OCI-LY7 (cell line): ENCODE results near the gene ARAF. TPM values are rescaled to one million over a fixed set of nuclear protein-coding genes. Genes with fewer than 3 reads are reported as not detected.

ENCODE experiments used
- BruUV-seq: library from RNA; stranded (reverse); fragments of 400-500 nt; replicated peaks from 2 replicates; lab custom pipeline; 2021; lab: Mats Ljungman, UMichigan
- CTCF ChIA-PET: fragments of 300-600 bp; sonication (Branson Sonifier 250); formaldehyde crosslinking; loops from one replicate; lab custom pipeline; 2022; ENCODE audit warnings: antibody characterized with exemption; ENCODE audit not compliant: unreplicated experiment; lab: Charles Lee
- POLR2A ChIA-PET: fragments of 300-600 bp; sonication (Branson Sonifier 250); formaldehyde crosslinking; loops from one replicate; lab custom pipeline; 2022; ENCODE audit warnings: antibody characterized with exemption; lab: Charles Lee
- DNase-seq: peaks from one replicate; pipeline ENCODE4 v3.0.0-alpha.2; 2015; ENCODE audit warnings: low spot score
- H2AFZ ChIP-seq: fragments of 200-600 bp; sonication (generic), shearing (Covaris generic); 2 replicates; pipeline ENCODE4 v1.6.1; 2014; ENCODE audit warnings: mild to moderate bottlenecking, antibody characterized with exemption, low read length, moderate library complexity
- H3K27ac ChIP-seq: fragments of 200-600 bp; sonication (generic); 2 replicates; pipeline ENCODE4 v1.5.1; 2014; ENCODE audit warnings: mixed run types, low read depth, mild to moderate bottlenecking, moderate library complexity, low read length, inconsistent platforms; ENCODE audit not compliant: poor library complexity, severe bottlenecking
- H3K36me3 ChIP-seq: fragments of 200-600 bp; sonication (generic); 2 replicates; pipeline ENCODE4 v1.6.1; 2014; ENCODE audit warnings: mild to moderate bottlenecking, antibody characterized with exemption, low read length, moderate library complexity, mixed read lengths; ENCODE audit not compliant: insufficient read depth
- H3K4me1 ChIP-seq: fragments of 200-600 bp; sonication (generic); 2 replicates; pipeline ENCODE4 v1.5.1; 2014; ENCODE audit warnings: mild to moderate bottlenecking, low read length; ENCODE audit not compliant: insufficient read depth, poor library complexity, severe bottlenecking
- H3K4me2 ChIP-seq: fragments of 200-600 bp; sonication (generic); 2 replicates; pipeline ENCODE4 v1.6.1; 2014; ENCODE audit warnings: mild to moderate bottlenecking, low read length
- H3K4me3 ChIP-seq: fragments of 200-600 bp; sonication (generic); 2 replicates; pipeline ENCODE4 v1.5.1; 2014; ENCODE audit warnings: mild to moderate bottlenecking, low read depth, low read length; ENCODE audit not compliant: poor library complexity, severe bottlenecking
- H3K79me2 ChIP-seq: fragments of 200-600 bp; sonication (generic); 2 replicates; pipeline ENCODE4 v1.6.1; 2016; ENCODE audit warnings: low read depth, mild to moderate bottlenecking, low read length, moderate library complexity, mixed read lengths; ENCODE audit not compliant: insufficient read depth
- H3K9me2 ChIP-seq: fragments of 200-600 bp; sonication (generic); 2 replicates; pipeline ENCODE4 v1.6.1; 2016; ENCODE audit warnings: mild to moderate bottlenecking, low read length, mixed read lengths; ENCODE audit not compliant: insufficient read depth
- H3K9me3 ChIP-seq: fragments of 200-600 bp; sonication (generic); 2 replicates; pipeline ENCODE4 v1.6.1; 2014; ENCODE audit warnings: mild to moderate bottlenecking, mixed run types, low read length, mixed read lengths
- H4K20me1 ChIP-seq: fragments of 200-600 bp; sonication (generic); 2 replicates; pipeline ENCODE4 v1.6.1; 2014; ENCODE audit warnings: mild to moderate bottlenecking, antibody characterized with exemption, low read length, moderate library complexity, mixed read lengths; ENCODE audit not compliant: insufficient read depth
- EZH2phosphoT487 ChIP-seq: fragments of 200-600 bp; sonication (generic); IDR thresholded peaks from 2 replicates; pipeline ENCODE4 v1.6.1; 2018; ENCODE audit warnings: low read depth, borderline replicate concordance, mild to moderate bottlenecking, mixed run types, antibody characterized with exemption, low read length, moderate library complexity, mixed read lengths
- intact Hi-C: fragments of 100-400 bp; cut with micrococcal nuclease; formaldehyde crosslinking; loops from one replicate; pipeline ENCODE4 v1.10.0; 2022; ENCODE audit not compliant: unreplicated experiment
- total RNA-seq, 2 experiments: library from RNA; depleted of rRNA in 1 of 2; stranded (reverse); fragments of >200 nt in 1 of 2; shearing (Covaris generic) in 1 of 2; gene quantifications; 2 replicates each; pipeline ENCODE4 v1.2.3, GENCODE V29; 2014 to 2022
- TF ChIP-seq, protein P1 (sequence below): fragments of 200-600 bp; sonication (generic); conservative IDR thresholded peaks from 2 replicates; pipeline ENCODE4 v1.5.1; 2014; ENCODE audit warnings: mild to moderate bottlenecking, antibody characterized with exemption, low read length, moderate library complexity, mixed read lengths

The ARAF gene
- total RNA-seq, 2 experiments from 2014 or later, result 28.9 to 52.4 TPM

DNA sequence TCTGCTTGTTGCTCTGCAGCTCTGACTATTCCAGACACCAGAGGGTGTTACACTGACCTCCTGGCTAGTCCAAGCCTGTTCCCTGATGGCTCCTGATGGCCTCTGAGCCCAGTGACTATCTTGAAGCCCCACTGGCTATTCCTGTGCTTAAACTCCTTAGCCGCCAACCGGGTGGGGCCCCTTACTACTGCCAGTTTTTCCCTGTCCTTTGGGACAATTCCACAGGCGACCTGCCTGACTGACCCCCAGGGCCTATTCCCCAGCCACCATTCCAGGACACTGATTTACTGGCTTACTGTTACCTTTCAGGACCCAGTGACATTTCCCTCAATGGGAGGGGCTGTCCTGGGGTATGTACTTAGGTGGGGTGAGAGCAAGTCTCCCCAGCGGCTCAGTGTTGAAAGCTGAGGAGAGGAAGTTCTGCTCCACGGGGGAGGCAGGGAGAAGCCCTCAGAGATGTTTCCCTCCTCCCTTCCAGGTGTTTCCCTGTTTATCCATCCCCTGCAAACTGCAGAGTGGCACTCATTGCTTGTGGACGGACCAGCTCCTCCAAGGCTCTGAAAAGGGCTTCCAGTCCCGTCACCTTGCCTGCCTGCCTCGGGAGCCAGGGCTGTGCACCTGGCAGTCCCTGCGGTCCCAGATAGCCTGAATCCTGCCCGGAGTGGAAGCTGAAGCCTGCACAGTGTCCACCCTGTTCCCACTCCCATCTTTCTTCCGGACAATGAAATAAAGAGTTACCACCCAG lies 25.2 kb downstream of the ARAF start:
- no peak overlapping the region for H3K27ac ChIP-seq
- intact Hi-C loops, result no loop called here
- H2AFZ ChIP-seq, result no peak overlapping the region
- no peaks in the 10 kb centered on the region for H3K4me1 ChIP-seq
- POLR2A ChIA-PET, result no interaction called here
- H3K9me2 ChIP-seq, result no peaks in the 10 kb centered on the region
- no peaks in the 10 kb centered on the region for H3K9me3 ChIP-seq
- no peaks in the 10 kb centered on the region for H3K36me3 ChIP-seq
- TF ChIP-seq, protein P1, sequence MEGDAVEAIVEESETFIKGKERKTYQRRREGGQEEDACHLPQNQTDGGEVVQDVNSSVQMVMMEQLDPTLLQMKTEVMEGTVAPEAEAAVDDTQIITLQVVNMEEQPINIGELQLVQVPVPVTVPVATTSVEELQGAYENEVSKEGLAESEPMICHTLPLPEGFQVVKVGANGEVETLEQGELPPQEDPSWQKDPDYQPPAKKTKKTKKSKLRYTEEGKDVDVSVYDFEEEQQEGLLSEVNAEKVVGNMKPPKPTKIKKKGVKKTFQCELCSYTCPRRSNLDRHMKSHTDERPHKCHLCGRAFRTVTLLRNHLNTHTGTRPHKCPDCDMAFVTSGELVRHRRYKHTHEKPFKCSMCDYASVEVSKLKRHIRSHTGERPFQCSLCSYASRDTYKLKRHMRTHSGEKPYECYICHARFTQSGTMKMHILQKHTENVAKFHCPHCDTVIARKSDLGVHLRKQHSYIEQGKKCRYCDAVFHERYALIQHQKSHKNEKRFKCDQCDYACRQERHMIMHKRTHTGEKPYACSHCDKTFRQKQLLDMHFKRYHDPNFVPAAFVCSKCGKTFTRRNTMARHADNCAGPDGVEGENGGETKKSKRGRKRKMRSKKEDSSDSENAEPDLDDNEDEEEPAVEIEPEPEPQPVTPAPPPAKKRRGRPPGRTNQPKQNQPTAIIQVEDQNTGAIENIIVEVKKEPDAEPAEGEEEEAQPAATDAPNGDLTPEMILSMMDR, result no peak
- TF ChIP-seq EZH2phosphoT487, result no peak
- no TSS peak for BruUV-seq
- no peak for DNase-seq
- CTCF ChIA-PET, result interaction anchor here (0.5 kb wide), 1 partner anchor 104 kb away, joined by 4 read pairs; no protein-coding TSS in a partner anchor
- H3K4me3 ChIP-seq, result no peak overlapping the region
- no peaks in the 10 kb centered on the region for H4K20me1 ChIP-seq
- H3K79me2 ChIP-seq, result no peaks in the 10 kb centered on the region
- H3K4me2 ChIP-seq, result no peak overlapping the region

- POLR2A ChIA-PET, result no interaction called here
- DNase-seq, result no peak
Observed at GRCh38 chrX:47587091-47587891, 26.3 kb downstream of the ARAF start.

More at GRCh38 chrX:47587091-47587891, 26.3 kb downstream of the ARAF start:
- H2AFZ ChIP-seq, result no peak overlapping the region
- H3K9me2 ChIP-seq, result no peaks in the 10 kb centered on the region
- no peaks in the 10 kb centered on the region for H3K79me2 ChIP-seq
- no peak for TF ChIP-seq EZH2phosphoT487
- TF ChIP-seq, protein P1, result no peak
- H3K4me2 ChIP-seq, result no peak overlapping the region
- H3K4me1 ChIP-seq, result no peaks in the 10 kb centered on the region
- CTCF ChIA-PET, result no interaction called here
- no peak overlapping the region for H3K4me3 ChIP-seq
- no peaks in the 10 kb centered on the region for H3K9me3 ChIP-seq
- intact Hi-C loops, result no loop called here
- BruUV-seq, result no TSS peak
- H3K36me3 ChIP-seq, result no peaks in the 10 kb centered on the region
- H4K20me1 ChIP-seq, result no peaks in the 10 kb centered on the region
- H3K27ac ChIP-seq, result no peak overlapping the region
